Measurements from ENCODE around the gene STX1A. TPM values are rescaled to one million over a fixed set of nuclear protein-coding genes. Genes with fewer than 3 reads are reported as not detected.

STX1A gene
- 3.7 and 5.5 TPM in 2 replicates for total RNA-seq (2014; rRNA removed; shearing (Covaris generic); ENCODE audit: low replicate concordance)

DNA sequence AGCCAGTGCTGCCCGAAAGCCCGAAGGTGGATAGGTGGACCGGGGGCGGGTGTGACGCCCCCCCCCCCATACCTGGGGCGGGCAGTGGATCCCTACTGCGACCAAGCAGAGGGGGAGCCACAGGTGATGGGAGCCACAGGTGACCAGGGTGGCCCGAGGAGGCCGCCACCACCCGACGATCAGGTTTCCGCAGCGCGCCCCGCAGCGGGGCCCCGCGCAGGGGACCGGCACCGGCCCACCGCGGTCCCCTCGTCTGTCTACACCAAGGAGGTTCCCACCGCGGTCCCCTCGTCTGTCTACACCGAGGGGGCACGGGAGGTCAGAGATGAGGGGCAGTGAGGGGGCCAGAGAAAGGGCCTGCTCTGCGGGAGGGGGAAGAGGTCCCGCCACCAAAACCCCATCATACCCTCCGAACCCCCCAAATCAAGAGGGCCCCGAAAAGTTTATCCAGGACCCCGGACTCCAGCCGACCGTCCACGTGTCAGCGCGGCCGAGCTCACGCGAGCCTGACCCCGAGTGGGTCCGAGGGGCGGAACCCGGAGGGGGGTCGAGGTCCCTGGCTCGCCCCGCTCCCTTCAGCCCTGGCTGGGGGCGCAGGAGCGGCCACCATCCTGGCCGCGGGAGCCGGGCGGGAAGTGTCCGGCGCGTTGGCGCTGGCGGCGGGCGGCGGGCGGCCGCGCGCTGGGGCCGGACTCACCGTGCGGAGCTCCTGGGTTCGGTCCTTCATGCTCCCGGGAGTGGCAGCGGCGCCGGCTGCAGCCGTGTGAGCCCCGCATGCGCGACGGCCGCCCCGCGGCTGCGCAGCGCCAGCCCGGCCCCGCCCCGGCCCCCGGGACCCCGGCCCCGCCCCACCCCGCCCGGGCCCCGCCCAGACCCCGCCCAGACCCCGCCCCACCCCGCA is at the start of gene STX1A:
Gene STX1A (minus strand): TSS at position 765 of the 901 bp plus-strand sequence. CDS start 38 bp downstream, at position 727.
- DNase-seq: peak; percentile 88
- H3K27ac ChIP-seq (ENCODE audit: low read length): no peak within 1 kb of the TSS

DNA sequence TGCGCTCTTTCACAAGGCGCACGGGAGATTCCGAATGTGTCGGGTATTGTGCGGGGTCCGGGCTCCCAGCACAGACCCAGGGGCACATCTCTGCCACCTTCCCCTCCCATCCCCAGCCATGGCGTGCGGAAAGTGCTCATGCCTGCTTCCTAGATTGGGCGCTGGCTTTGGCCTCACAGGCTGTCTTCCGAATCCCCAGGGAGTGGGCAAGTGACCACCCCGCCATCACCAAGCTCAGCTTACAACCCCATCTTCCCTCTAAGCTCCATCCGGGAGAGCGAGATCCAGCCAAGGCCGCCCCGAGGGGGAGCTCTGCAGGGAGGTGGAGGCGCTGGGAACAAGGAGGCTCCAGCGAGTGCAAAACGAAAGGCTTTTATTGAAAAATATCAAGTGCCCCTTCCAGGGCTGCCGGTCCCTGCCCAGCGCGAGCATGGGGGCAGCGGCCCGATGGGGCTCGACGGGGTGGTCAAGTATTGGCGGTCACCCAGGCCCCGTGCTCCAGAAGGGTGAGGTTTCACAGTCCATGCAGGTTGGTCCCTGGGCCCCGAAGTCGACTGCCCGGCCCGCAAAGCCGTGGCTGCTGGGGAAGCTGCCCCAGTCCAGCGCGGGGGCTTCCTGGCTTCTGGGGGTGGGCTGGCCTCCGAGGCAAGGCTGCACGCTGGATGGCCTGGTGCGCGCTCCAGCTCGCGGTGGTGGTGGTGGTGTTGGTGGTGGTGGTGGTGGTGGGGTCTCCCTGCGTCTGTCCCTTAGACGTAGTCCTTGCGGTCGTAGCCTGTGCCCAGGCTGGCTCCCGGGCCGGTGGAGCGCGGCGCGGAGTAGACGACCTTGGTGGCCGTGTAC is 49.4 kb upstream of the STX1A start:
- H3K4me3 ChIP-seq (ENCODE audit: low read length): no peak overlapping the region
- no peaks in the 10 kb centered on the region for H3K27me3 ChIP-seq (ENCODE audit: low read length)
- H3K9ac ChIP-seq (ENCODE audit: low read length): no peak overlapping the region
- no peaks in the 10 kb centered on the region for H3K9me3 ChIP-seq (ENCODE audit: low read length)
- H2AFZ ChIP-seq (ENCODE audit: low read length): no peak overlapping the region
- no peaks in the 10 kb centered on the region for H3K9me2 ChIP-seq (replicated peaks; ENCODE audit: insufficient read depth, low read length)
- no peak overlapping the region for H3K4me2 ChIP-seq (ENCODE audit: low read depth, low read length, poor library complexity, severe bottlenecking)
- no peak for DNase-seq
- H3K36me3 ChIP-seq (ENCODE audit: insufficient read depth, low read length): no peaks in the 10 kb centered on the region
- H3K4me1 ChIP-seq (ENCODE audit: low read length): no peaks in the 10 kb centered on the region
- H3K27ac ChIP-seq (ENCODE audit: low read length): no peak overlapping the region
- H4K20me1 ChIP-seq (ENCODE audit: insufficient read depth, low read depth, low read length): no peaks in the 10 kb centered on the region
- no peaks in the 10 kb centered on the region for H3K79me2 ChIP-seq (ENCODE audit: low read length)

More for the DNA sequence above, at the start of gene STX1A:
- Histone ChIP-seq H3K9me2 (replicated peaks; ENCODE audit: insufficient read depth, low read length) (no peaks in the 10 kb centered on the region), H3K4me3 (ENCODE audit: low read length) (peak within 1 kb of the TSS; percentile 92), H3K79me2 (ENCODE audit: low read length) (no peaks in the 10 kb centered on the region), H3K4me2 (ENCODE audit: low read depth, low read length, poor library complexity, severe bottlenecking) (peak within 1 kb of the TSS; percentile 100), H3K36me3 (ENCODE audit: insufficient read depth, low read length) (no peaks in the 10 kb centered on the region), H3K27me3 (ENCODE audit: low read length) (no peaks in the 10 kb centered on the region), H3K4me1 (ENCODE audit: low read length) (peaks cover 39% of the 10 kb centered on the region), H4K20me1 (ENCODE audit: insufficient read depth, low read depth, low read length) (peaks cover 32% of the 10 kb centered on the region), H2AFZ (ENCODE audit: low read length) (peak within 1 kb of the TSS; percentile 98), H3K9me3 (ENCODE audit: low read length) (no peaks in the 10 kb centered on the region), H3K9ac (ENCODE audit: low read length) (peak within 1 kb of the TSS; percentile 90)

- no peak for DNase-seq
- no peak overlapping the region for H2AFZ ChIP-seq (ENCODE audit: low read length)
- no peaks in the 10 kb centered on the region for H3K27me3 ChIP-seq (ENCODE audit: low read length)
- H3K4me2 ChIP-seq (ENCODE audit: low read depth, low read length, poor library complexity, severe bottlenecking): no peak overlapping the region
- no peak overlapping the region for H3K27ac ChIP-seq (ENCODE audit: low read length)
- no peak overlapping the region for H3K4me3 ChIP-seq (ENCODE audit: low read length)
- no peaks in the 10 kb centered on the region for H3K9me3 ChIP-seq (ENCODE audit: low read length)
- no peak overlapping the region for H3K9ac ChIP-seq (ENCODE audit: low read length)
- no peaks in the 10 kb centered on the region for H3K36me3 ChIP-seq (ENCODE audit: insufficient read depth, low read length)
- H4K20me1 ChIP-seq (ENCODE audit: insufficient read depth, low read depth, low read length): no peaks in the 10 kb centered on the region
- H3K9me2 ChIP-seq (replicated peaks; ENCODE audit: insufficient read depth, low read length): no peaks in the 10 kb centered on the region
- H3K4me1 ChIP-seq (ENCODE audit: low read length): no peaks in the 10 kb centered on the region
- H3K79me2 ChIP-seq (ENCODE audit: low read length): no peaks in the 10 kb centered on the region
These were observed 47.2 kb upstream of the STX1A start for GRCh38 chr7:73766556-73767229.

- DNase-seq: no peak
- Histone ChIP-seq H3K9me3 (ENCODE audit: low read length) (no peaks in the 10 kb centered on the region), H3K27me3 (ENCODE audit: low read length) (no peaks in the 10 kb centered on the region), H3K4me2 (ENCODE audit: low read depth, low read length, poor library complexity, severe bottlenecking) (no peak overlapping the region), H4K20me1 (ENCODE audit: insufficient read depth, low read depth, low read length) (no peaks in the 10 kb centered on the region), H3K4me1 (ENCODE audit: low read length) (no peaks in the 10 kb centered on the region), H3K9ac (ENCODE audit: low read length) (no peak overlapping the region), H3K9me2 (replicated peaks; ENCODE audit: insufficient read depth, low read length) (no peaks in the 10 kb centered on the region), H2AFZ (ENCODE audit: low read length) (no peak overlapping the region), H3K36me3 (ENCODE audit: insufficient read depth, low read length) (no peaks in the 10 kb centered on the region), H3K27ac (ENCODE audit: low read length) (no peak overlapping the region), H3K79me2 (ENCODE audit: low read length) (no peaks in the 10 kb centered on the region), H3K4me3 (ENCODE audit: low read length) (no peak overlapping the region)
These were observed 43.2 kb upstream of the STX1A start for GRCh38 chr7:73762659-73762999.

DNA sequence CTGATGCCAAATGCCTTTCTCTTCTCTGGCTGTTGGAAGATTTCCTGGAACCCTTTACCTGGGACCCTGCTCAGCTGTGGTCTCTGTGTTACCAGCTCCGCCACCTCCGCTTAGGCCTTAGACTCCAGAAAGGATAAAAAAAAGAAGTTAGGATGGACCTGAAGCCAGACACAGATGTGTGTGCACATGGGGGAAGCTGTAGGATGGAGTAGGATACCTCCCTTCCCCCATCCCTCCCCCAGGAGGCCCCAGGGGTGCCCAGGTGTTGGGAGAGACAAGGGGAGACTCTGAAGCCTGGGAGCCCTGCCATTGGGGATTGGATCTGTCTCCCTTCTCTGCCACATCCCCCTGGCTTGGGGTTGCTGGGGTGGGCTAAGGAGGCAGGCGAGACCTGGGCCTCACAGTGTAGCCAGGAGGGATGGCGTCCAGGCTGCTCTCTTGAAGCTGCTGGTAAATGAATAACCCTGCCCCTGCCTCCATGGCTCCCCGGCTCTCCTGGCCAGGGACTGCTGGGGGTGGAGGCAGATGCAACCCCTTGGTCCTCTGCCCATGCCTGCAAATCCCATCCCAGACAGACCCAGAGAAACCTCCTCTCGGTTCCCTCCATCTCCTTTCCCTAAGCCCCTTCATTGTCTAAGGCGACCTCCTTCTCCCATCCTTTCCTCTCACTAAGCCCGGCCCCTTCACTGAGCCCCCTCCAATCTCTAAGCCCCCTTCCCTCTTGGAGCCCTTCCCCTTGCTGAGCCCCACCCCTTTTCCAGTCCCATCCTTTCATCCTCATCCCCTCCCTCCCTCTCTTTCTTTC is 42.6 kb upstream of the STX1A start:
- Histone ChIP-seq H3K79me2 (ENCODE audit: low read length) (no peaks in the 10 kb centered on the region), H3K27me3 (ENCODE audit: low read length) (no peaks in the 10 kb centered on the region), H3K4me3 (ENCODE audit: low read length) (no peak overlapping the region), H3K4me2 (ENCODE audit: low read depth, low read length, poor library complexity, severe bottlenecking) (no peak overlapping the region), H2AFZ (ENCODE audit: low read length) (no peak overlapping the region), H4K20me1 (ENCODE audit: insufficient read depth, low read depth, low read length) (no peaks in the 10 kb centered on the region), H3K9me3 (ENCODE audit: low read length) (no peaks in the 10 kb centered on the region), H3K36me3 (ENCODE audit: insufficient read depth, low read length) (no peaks in the 10 kb centered on the region), H3K4me1 (ENCODE audit: low read length) (no peaks in the 10 kb centered on the region), H3K9me2 (replicated peaks; ENCODE audit: insufficient read depth, low read length) (no peaks in the 10 kb centered on the region), H3K27ac (ENCODE audit: low read length) (no peak overlapping the region), H3K9ac (ENCODE audit: low read length) (no peak overlapping the region)
- DNase-seq: no peak

GRCh38 chr7:73758581-73759138 is 39.2 kb upstream of the STX1A start:
- Histone ChIP-seq H3K27me3 (ENCODE audit: low read length) (no peaks in the 10 kb centered on the region), H2AFZ (ENCODE audit: low read length) (no peak overlapping the region), H3K4me2 (ENCODE audit: low read depth, low read length, poor library complexity, severe bottlenecking) (no peak overlapping the region), H4K20me1 (ENCODE audit: insufficient read depth, low read depth, low read length) (no peaks in the 10 kb centered on the region), H3K36me3 (ENCODE audit: insufficient read depth, low read length) (no peaks in the 10 kb centered on the region), H3K27ac (ENCODE audit: low read length) (no peak overlapping the region), H3K9ac (ENCODE audit: low read length) (no peak overlapping the region), H3K4me1 (ENCODE audit: low read length) (no peaks in the 10 kb centered on the region), H3K9me2 (replicated peaks; ENCODE audit: insufficient read depth, low read length) (no peaks in the 10 kb centered on the region), H3K4me3 (ENCODE audit: low read length) (no peak overlapping the region), H3K79me2 (ENCODE audit: low read length) (no peaks in the 10 kb centered on the region), H3K9me3 (ENCODE audit: low read length) (no peaks in the 10 kb centered on the region)
- DNase-seq: no peak

DNA sequence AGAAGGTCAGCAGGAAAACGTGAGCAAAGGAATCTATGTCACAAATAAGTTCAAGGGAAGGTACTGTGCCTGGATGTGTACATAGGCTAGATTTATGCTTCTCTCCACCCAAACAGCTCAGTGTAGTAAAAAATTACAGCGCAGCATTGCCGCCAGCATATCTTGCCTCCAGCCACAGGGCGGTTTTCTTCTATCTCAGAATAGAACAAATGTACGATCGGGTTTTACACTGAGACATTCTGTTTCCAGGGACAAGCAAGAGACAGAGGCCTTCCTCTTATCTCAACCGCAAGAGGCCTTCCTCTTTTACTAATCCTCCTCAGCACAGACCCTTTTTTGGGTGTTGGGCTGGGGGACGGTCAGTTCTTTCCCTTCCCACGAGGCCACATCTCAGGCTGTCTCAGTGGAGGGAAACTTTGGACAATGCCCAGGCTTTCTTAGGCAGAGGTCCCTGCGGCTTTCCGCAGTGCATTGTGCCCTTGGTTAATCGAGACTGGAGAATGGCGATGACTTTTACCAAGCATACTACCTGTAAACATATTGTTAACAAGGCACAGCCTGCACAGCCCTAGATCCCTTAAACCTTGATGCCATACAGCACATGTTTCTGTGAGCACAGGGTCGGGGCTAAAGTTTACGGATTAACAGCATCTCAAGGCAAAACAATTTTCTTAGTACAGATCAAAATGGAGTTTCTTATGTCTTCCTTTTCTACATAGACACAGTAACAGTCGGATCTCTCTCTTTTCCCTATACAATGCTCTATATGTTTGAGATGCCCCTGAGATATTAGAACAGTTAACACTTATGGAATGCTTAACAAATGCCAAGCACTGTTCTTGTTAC is 30.7 kb upstream of the STX1A start:
- H3K9ac ChIP-seq (ENCODE audit: low read length): no peak overlapping the region
- H3K9me3 ChIP-seq (ENCODE audit: low read length): no peaks in the 10 kb centered on the region
- no peak for DNase-seq
- no peaks in the 10 kb centered on the region for H4K20me1 ChIP-seq (ENCODE audit: insufficient read depth, low read depth, low read length)
- H3K9me2 ChIP-seq (replicated peaks; ENCODE audit: insufficient read depth, low read length): no peaks in the 10 kb centered on the region
- H3K4me3 ChIP-seq (ENCODE audit: low read length): no peak overlapping the region
- H3K27me3 ChIP-seq (ENCODE audit: low read length): no peaks in the 10 kb centered on the region
- no peaks in the 10 kb centered on the region for H3K79me2 ChIP-seq (ENCODE audit: low read length)
- no peak overlapping the region for H3K27ac ChIP-seq (ENCODE audit: low read length)
- no peaks in the 10 kb centered on the region for H3K36me3 ChIP-seq (ENCODE audit: insufficient read depth, low read length)
- no peak overlapping the region for H3K4me2 ChIP-seq (ENCODE audit: low read depth, low read length, poor library complexity, severe bottlenecking)
- H3K4me1 ChIP-seq (ENCODE audit: low read length): no peaks in the 10 kb centered on the region
- no peak overlapping the region for H2AFZ ChIP-seq (ENCODE audit: low read length)

Measured in Karpas-422 (cell line).